H9 (cell line): ENCODE measurements around the gene DPY19L3. TPM values are rescaled to one million over a fixed set of nuclear protein-coding genes. Genes with fewer than 3 reads are reported as not detected.

Source experiments
- DNase-seq: peaks from one replicate; pipeline ENCODE4 v3.0.0-alpha.2; 2017
- H2AFZ ChIP-seq: one replicate; pipeline ENCODE4 v1.6.1; 2013; ENCODE audit warnings: mild to moderate bottlenecking, low read length, control low read depth, moderate library complexity
- H2AK5ac ChIP-seq: 2 replicates; pipeline ENCODE4 v1.6.1; 2013; ENCODE audit warnings: low read length, control low read depth, mixed read lengths; ENCODE audit not compliant: insufficient read length
- H2BK120ac ChIP-seq: one replicate; pipeline ENCODE4 v1.6.1; 2013; ENCODE audit warnings: low read depth, mild to moderate bottlenecking, low read length, control low read depth, inconsistent platforms; ENCODE audit not compliant: poor library complexity, severe bottlenecking
- H2BK12ac ChIP-seq: 2 replicates; pipeline ENCODE4 v1.6.1; 2013; ENCODE audit warnings: low read length, control low read depth, mixed read lengths, low read depth; ENCODE audit not compliant: insufficient read length
- H2BK15ac ChIP-seq: 2 replicates; pipeline ENCODE4 v1.6.1; 2013; ENCODE audit warnings: low read depth, low read length, control low read depth
- H2BK20ac ChIP-seq: one replicate; pipeline ENCODE4 v1.6.1; 2013; ENCODE audit warnings: low read depth, mild to moderate bottlenecking, low read length, control low read depth, inconsistent platforms; ENCODE audit not compliant: poor library complexity, severe bottlenecking
- H2BK5ac ChIP-seq: 2 replicates; pipeline ENCODE4 v1.6.1; 2013; ENCODE audit warnings: low read length, control low read depth, mixed read lengths; ENCODE audit not compliant: insufficient read length
- H3K14ac ChIP-seq: 2 replicates; pipeline ENCODE4 v1.6.1; 2013; ENCODE audit warnings: low read length, control low read depth; ENCODE audit not compliant: insufficient read depth
- H3K18ac ChIP-seq: 2 replicates; pipeline ENCODE4 v1.6.1; 2013; ENCODE audit warnings: low read depth, mild to moderate bottlenecking, mixed read lengths, low read length, control low read depth; ENCODE audit not compliant: insufficient read length
- H3K23ac ChIP-seq: 2 replicates; pipeline ENCODE4 v1.6.1; 2013; ENCODE audit warnings: low read length, control low read depth, mixed read lengths, low read depth; ENCODE audit not compliant: insufficient read length
- H3K23me2 ChIP-seq: 2 replicates; pipeline ENCODE4 v1.6.1; 2013; ENCODE audit warnings: low read depth, mild to moderate bottlenecking, mixed read lengths, low read length, control low read depth; ENCODE audit not compliant: insufficient read length, poor library complexity, severe bottlenecking
- H3K27ac ChIP-seq: 2 replicates; pipeline ENCODE4 v1.5.1; 2013; ENCODE audit warnings: low read length, control low read depth, mixed read lengths, low read depth; ENCODE audit not compliant: insufficient read length
- H3K27me3 ChIP-seq: 2 replicates; pipeline ENCODE4 v1.6.1; 2013; ENCODE audit warnings: low read length, control low read depth, inconsistent platforms; ENCODE audit not compliant: insufficient read depth
- H3K4ac ChIP-seq: 2 replicates; pipeline ENCODE4 v1.6.1; 2013; ENCODE audit warnings: low read depth, mild to moderate bottlenecking, control low read depth, inconsistent platforms, low read length, moderate library complexity
- H3K4me1 ChIP-seq: 2 replicates; pipeline ENCODE4 v1.6.1; 2013; ENCODE audit warnings: low read length, control low read depth, inconsistent platforms; ENCODE audit not compliant: insufficient read depth
- H3K4me2 ChIP-seq: 2 replicates; pipeline ENCODE4 v1.6.1; 2013; ENCODE audit warnings: low read length, control low read depth, mixed read lengths; ENCODE audit not compliant: insufficient read length, insufficient read depth
- H3K56ac ChIP-seq: 2 replicates; pipeline ENCODE4 v1.6.1; 2013; ENCODE audit warnings: low read depth, mild to moderate bottlenecking, mixed read lengths, low read length, control low read depth; ENCODE audit not compliant: insufficient read length
- H3K79me1 ChIP-seq: 2 replicates; pipeline ENCODE4 v1.6.1; 2013; ENCODE audit warnings: low read depth, mild to moderate bottlenecking, moderate library complexity, low read length, control low read depth, inconsistent platforms; ENCODE audit not compliant: insufficient read depth, poor library complexity, severe bottlenecking
- H3K79me2 ChIP-seq: 2 replicates; pipeline ENCODE4 v1.6.1; 2013; ENCODE audit warnings: low read length, control low read depth, inconsistent platforms; ENCODE audit not compliant: insufficient read depth
- H3K9ac ChIP-seq: 2 replicates; pipeline ENCODE4 v1.6.1; 2013; ENCODE audit warnings: low read length, control low read depth, mixed read lengths; ENCODE audit not compliant: insufficient read length; ENCODE audit errors: extremely low read depth
- H3K9me3 ChIP-seq: one replicate; pipeline ENCODE4 v1.6.1; 2013; ENCODE audit warnings: low read depth, low read length, inconsistent platforms; ENCODE audit not compliant: control insufficient read depth
- H3T11ph ChIP-seq: one replicate; pipeline ENCODE4 v1.6.1; 2013; ENCODE audit warnings: mild to moderate bottlenecking, low read length, control low read depth, inconsistent platforms
- H4K20me1 ChIP-seq: one replicate; pipeline ENCODE4 v1.6.1; 2013; ENCODE audit not compliant: control insufficient read depth, insufficient read length, insufficient read depth
- H4K5ac ChIP-seq: 2 replicates; pipeline ENCODE4 v1.6.1; 2013; ENCODE audit warnings: low read depth, mild to moderate bottlenecking, mixed read lengths, low read length, control low read depth; ENCODE audit not compliant: insufficient read length
- H4K8ac ChIP-seq: replicated peaks from 2 replicates; pipeline ENCODE4 v1.6.1; 2013; ENCODE audit warnings: low read length, control low read depth, mixed read lengths, low read depth; ENCODE audit not compliant: insufficient read length
- H4K91ac ChIP-seq: 2 replicates; pipeline ENCODE4 v1.6.1; 2013; ENCODE audit warnings: low read depth, mild to moderate bottlenecking, moderate library complexity, mixed read lengths, low read length, control low read depth; ENCODE audit not compliant: insufficient read length
- H3K27ac Mint-ChIP-seq, 3 experiments: 2 replicates in 2 of 3; 3 replicates in 1 of 3; pipeline ENCODE4 v1.8.0; 2020 to 2021; ENCODE audit warnings: mixed read lengths in 3 of 3, mild to moderate bottlenecking in 1 of 3, moderate library complexity in 1 of 3
- H3K27me3 Mint-ChIP-seq: 2 replicates; pipeline ENCODE4 v1.8.0; 2021; ENCODE audit warnings: low read depth, mild to moderate bottlenecking, moderate library complexity, mixed read lengths
- H3K36me3 Mint-ChIP-seq, 3 experiments: 2 replicates in 2 of 3; 3 replicates in 1 of 3; pipeline ENCODE4 v1.8.0; 2020 to 2021; ENCODE audit warnings: low read depth in 3 of 3, mixed read lengths in 3 of 3; ENCODE audit not compliant: insufficient read depth in 1 of 3
- H3K4me1 Mint-ChIP-seq, 2 experiments: 2 replicates each; pipeline ENCODE4 v1.8.0; 2020; ENCODE audit warnings: mixed read lengths in 2 of 2
- H3K4me3 Mint-ChIP-seq, 2 experiments: 2 replicates in 1 of 2; 3 replicates in 1 of 2; pipeline ENCODE4 v1.8.0; 2020 to 2021; ENCODE audit warnings: mild to moderate bottlenecking in 2 of 2, mixed read lengths in 2 of 2, moderate library complexity in 1 of 2
- H3K9me3 Mint-ChIP-seq, 2 experiments: 2 replicates in 1 of 2; 3 replicates in 1 of 2; pipeline ENCODE4 v1.8.0; 2020; ENCODE audit warnings: mild to moderate bottlenecking in 2 of 2, mixed read lengths in 2 of 2, moderate library complexity in 1 of 2
- WGBS: extraction: QIAGEN DNeasy Blood & Tissue Kit; methylation state at CpG from one replicate; pipeline ENCODE4 v1.1.7; 2013; ENCODE audit warnings: missing lambda C conversion rate, low lambda C conversion rate, mixed read lengths; ENCODE audit not compliant: insufficient read length; ENCODE audit errors: extremely low coverage; 5-methylcytosine and 5-hydroxymethylcytosine counted together
- long read RNA-seq: library from polyadenylated mRNA; unstranded; transcript quantifications from one replicate; pipeline ENCODE4 v2.0.0, GENCODE V29; 2020
- total RNA-seq: library from RNA; stranded (reverse); gene quantifications from 2 replicates; pipeline ENCODE4 v1.2.1, GENCODE V29; 2021
- TF ChIP-seq, protein P1 (sequence below): fragments of 200-600 bp; sonication (generic); conservative IDR thresholded peaks from 3 replicates; pipeline ENCODE4 v1.8.0; 2021; ENCODE audit warnings: antibody characterized with exemption, mild to moderate bottlenecking

Gene DPY19L3, protein sequence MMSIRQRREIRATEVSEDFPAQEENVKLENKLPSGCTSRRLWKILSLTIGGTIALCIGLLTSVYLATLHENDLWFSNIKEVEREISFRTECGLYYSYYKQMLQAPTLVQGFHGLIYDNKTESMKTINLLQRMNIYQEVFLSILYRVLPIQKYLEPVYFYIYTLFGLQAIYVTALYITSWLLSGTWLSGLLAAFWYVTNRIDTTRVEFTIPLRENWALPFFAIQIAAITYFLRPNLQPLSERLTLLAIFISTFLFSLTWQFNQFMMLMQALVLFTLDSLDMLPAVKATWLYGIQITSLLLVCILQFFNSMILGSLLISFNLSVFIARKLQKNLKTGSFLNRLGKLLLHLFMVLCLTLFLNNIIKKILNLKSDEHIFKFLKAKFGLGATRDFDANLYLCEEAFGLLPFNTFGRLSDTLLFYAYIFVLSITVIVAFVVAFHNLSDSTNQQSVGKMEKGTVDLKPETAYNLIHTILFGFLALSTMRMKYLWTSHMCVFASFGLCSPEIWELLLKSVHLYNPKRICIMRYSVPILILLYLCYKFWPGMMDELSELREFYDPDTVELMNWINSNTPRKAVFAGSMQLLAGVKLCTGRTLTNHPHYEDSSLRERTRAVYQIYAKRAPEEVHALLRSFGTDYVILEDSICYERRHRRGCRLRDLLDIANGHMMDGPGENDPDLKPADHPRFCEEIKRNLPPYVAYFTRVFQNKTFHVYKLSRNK
- total RNA-seq = 54.5 and 55.5 TPM in 2 replicates
- long read RNA-seq, full-length matches to known transcripts = 5 of 22 reads
- long read RNA-seq, partial matches to known transcripts = 7 of 22 reads
- long read RNA-seq, other reads (novel, unspliced or antisense) = 10 of 22 reads

GRCh38 chr19:32405431-32406160 lies at the start of gene DPY19L3:
Gene DPY19L3 (plus strand): TSS chr19:32405770. CDS start chr19:32408254, 2,484 bp downstream.
- Histone ChIP-seq H4K20me1 (no peaks in the 10 kb centered on the region), H4K8ac (no peak within 1 kb of the TSS), H2BK15ac (no peak within 1 kb of the TSS), H2AK5ac (no peak within 1 kb of the TSS), H3K79me1 (peaks cover 5% of the 10 kb centered on the region), H3K79me2 (peaks cover 5% of the 10 kb centered on the region; the same call in 1 of the 2 replicates), H3K4ac (no peak within 1 kb of the TSS), H2AFZ (no peak within 1 kb of the TSS), H3K4me1 (peaks cover 7% of the 10 kb centered on the region; the same call in 1 of the 2 replicates), H3K9me3 (no peaks in the 10 kb centered on the region), H3K23me2 (peaks cover 8% of the 10 kb centered on the region), H4K5ac (no peak within 1 kb of the TSS), H2BK20ac (no peak within 1 kb of the TSS), H3T11ph (no peak within 1 kb of the TSS), H2BK120ac (no peak within 1 kb of the TSS), H3K14ac (peak within 1 kb of the TSS; percentile 88), H3K4me2 (peak within 1 kb of the TSS; percentile 79), H3K27me3 (no peaks in the 10 kb centered on the region), H3K27ac (peak within 1 kb of the TSS; percentile 40), H2BK5ac (no peak within 1 kb of the TSS), H3K9ac (peak within 1 kb of the TSS; percentile 81), H4K91ac (no peak within 1 kb of the TSS), H3K18ac (peak within 1 kb of the TSS; percentile 77), H2BK12ac (no peak within 1 kb of the TSS), H3K23ac (no peak within 1 kb of the TSS), H3K56ac (no peak within 1 kb of the TSS)
- Mint-ChIP-seq H3K27ac (peak within 1 kb of the TSS; percentile 92 to 97 (median 95)), H3K36me3 (peaks cover 18 to 31% (median 30%) of the 10 kb centered on the region in 3 experiments), H3K4me3 (peak within 1 kb of the TSS; percentile 82 to 91), H3K4me1 (peaks cover 30 to 31% of the 10 kb centered on the region in 2 experiments), H3K27me3 (no peaks in the 10 kb centered on the region), H3K9me3 (no peaks in the 10 kb centered on the region)
- TF ChIP-seq, protein P1, sequence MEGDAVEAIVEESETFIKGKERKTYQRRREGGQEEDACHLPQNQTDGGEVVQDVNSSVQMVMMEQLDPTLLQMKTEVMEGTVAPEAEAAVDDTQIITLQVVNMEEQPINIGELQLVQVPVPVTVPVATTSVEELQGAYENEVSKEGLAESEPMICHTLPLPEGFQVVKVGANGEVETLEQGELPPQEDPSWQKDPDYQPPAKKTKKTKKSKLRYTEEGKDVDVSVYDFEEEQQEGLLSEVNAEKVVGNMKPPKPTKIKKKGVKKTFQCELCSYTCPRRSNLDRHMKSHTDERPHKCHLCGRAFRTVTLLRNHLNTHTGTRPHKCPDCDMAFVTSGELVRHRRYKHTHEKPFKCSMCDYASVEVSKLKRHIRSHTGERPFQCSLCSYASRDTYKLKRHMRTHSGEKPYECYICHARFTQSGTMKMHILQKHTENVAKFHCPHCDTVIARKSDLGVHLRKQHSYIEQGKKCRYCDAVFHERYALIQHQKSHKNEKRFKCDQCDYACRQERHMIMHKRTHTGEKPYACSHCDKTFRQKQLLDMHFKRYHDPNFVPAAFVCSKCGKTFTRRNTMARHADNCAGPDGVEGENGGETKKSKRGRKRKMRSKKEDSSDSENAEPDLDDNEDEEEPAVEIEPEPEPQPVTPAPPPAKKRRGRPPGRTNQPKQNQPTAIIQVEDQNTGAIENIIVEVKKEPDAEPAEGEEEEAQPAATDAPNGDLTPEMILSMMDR = no peak
- DNase-seq = peak; percentile 94
- WGBS = no CpG with 5 or more reads among the region's 104 CpGs
